HG02973 (cell line): ENCODE measurements around the gene SAXO1.
"Not testable (repeated sequence)": the region's sequence is repeated elsewhere in the genome, so short reads cannot be mapped to it uniquely, and the experiment has no call there.

Source experiments
- ATAC-seq: cut with Tn5 transposase; IDR thresholded peaks from one replicate; pipeline ENCODE4 v1.9.1; 2021; ENCODE audit warnings: moderate library complexity; ENCODE audit not compliant: unreplicated experiment

SAXO1 gene, protein sequence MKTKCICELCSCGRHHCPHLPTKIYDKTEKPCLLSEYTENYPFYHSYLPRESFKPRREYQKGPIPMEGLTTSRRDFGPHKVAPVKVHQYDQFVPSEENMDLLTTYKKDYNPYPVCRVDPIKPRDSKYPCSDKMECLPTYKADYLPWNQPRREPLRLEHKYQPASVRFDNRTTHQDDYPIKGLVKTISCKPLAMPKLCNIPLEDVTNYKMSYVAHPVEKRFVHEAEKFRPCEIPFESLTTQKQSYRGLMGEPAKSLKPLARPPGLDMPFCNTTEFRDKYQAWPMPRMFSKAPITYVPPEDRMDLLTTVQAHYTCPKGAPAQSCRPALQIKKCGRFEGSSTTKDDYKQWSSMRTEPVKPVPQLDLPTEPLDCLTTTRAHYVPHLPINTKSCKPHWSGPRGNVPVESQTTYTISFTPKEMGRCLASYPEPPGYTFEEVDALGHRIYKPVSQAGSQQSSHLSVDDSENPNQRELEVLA

DNA sequence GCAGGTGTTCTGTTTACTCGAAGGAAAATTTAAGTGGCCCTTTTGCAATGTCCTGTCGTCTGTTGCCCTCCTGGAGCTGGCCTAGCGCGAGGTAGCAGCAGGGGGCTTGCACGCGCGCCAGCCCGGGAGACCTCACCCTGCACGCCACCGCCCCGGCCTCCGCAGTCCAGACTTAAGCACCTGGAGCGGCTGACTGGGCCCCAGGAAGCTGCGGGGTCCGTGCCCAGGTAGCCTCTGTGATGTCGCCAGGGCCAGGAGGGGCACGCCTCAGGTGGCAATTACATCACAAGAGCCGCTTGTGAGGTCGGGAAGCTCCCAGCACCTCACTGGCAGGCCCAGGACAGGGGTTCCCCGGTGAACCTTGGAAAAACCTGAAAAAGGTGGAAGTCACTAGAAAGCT is at the start of gene SAXO1:
Gene SAXO1, minus strand, starts transcription at position 195 of the 400 bp plus-strand sequence. CDS start 301 bp downstream, outside the sequence.
- no peak for ATAC-seq

DNA sequence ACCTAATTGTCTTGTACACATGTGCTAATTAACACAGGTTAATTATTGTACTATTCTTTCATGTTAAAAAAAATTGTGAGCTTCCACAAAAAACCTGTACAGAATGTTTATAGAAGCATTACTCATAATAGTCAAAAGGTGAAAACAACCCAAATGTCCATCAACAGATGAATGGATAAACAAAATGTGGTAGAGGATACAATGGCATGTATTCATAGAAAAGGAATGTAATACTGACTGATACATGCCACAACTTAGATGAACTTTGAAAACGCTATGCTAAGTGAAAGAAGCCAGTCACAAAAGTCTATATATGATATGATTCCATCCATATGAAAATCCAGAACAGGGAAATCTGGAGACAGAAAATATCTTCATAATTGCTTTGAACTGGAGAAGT is 41.8 kb upstream of the SAXO1 start:
- no peak for ATAC-seq

DNA sequence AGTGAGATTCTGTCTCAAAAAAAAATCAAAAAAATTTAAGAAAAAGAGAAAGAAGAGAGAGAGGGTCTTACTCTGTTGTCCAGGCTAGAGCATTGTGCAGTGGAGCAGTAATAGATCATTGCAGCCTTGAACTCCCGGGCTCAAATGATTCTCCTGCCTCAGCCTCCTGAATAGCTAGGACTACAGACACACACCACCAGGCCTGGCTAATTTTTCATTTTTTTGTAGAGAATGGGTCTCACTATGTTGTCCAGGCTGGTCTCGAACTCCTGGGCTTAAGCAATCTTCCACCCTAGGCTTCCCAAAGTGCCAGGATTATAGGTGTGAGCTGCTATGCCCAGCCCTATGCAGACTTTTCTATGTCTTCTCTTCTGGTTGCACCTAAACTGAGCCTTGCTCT is 41.2 kb upstream of the SAXO1 start:
- ATAC-seq: no peak

DNA sequence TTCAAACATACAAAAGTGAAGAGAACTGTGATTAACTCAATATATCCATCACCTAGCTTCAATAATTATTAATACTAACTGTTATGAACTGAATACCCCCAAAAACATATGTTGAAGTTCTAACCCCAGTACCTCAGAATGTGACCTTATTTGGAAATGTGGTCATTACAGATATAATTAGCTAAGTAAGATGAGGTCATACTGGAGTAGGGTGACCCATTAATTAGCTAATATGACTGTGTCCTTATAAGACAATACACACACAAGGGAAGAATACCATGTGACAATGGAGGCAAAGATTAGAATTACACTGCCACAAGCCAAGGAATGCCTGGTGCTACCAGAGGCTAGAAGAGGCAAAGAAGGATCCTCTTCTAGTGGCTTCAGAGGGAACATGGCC is 24.0 kb upstream of the SAXO1 start:
- ATAC-seq: no peak

DNA sequence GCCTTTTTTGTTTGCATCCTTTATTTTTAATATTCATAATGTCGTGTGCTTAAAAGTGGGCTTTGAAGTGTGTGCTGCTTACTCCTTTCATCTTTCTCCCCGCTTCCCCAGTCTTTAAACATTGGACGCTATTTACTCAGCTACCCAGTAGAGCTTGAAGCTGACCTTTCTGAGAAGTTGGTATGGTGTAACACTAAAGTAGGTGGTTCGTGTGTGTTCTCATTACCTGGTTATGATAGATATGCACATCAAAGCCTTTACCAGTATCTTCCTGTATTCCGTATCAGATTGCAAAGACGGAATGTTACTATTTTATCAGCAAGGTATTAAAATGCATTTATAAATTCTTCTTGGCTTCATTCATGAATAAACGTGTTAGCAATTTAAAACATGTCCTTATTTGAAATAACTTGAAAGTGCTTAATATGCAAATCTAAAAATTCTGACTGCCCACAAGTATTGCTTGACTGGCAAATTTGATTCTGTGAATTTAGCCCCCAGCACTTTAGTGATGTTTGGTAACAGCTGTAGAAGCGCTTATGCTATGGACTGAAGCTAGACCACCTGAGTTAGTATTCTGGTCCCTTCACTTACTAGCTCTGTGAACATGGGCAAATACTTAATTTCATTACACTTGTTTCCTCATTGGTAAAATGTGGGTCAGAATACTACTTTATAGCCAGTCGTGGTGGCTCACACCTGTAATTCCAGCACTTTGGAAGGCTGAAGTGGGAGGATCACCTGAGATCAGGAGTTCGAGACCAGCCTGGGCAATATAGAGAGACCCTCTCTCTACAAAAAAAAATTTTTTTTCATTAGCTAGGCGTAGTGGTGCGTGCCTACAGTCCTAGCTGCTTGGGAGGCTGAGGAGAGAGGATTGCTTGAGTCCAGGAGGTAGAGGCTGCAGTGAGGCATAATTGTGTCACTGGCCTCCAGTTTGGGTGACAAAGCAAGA is 17.9 kb upstream of the SAXO1 start:
- ATAC-seq: no peak

DNA sequence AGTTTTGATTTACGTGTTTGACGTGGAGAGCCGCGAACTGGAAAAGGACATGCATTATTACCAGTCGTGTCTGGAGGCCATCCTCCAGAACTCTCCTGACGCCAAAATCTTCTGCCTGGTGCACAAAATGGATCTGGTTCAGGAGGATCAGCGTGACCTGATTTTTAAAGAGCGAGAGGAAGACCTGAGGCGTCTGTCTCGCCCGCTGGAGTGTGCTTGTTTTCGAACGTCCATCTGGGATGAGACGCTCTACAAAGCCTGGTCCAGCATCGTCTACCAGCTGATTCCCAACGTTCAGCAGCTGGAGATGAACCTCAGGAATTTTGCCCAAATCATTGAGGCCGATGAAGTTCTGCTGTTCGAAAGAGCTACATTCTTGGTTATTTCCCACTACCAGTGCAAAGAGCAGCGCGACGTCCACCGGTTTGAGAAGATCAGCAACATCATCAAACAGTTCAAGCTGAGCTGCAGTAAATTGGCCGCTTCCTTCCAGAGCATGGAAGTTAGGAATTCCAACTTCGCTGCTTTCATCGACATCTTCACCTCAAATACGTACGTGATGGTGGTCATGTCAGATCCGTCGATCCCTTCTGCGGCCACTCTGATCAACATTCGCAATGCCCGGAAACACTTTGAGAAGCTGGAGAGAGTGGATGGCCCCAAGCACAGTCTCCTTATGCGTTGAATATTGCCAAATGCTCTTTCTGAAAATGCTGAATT is 17.1 kb upstream of the SAXO1 start:
- ATAC-seq: no peak

DNA sequence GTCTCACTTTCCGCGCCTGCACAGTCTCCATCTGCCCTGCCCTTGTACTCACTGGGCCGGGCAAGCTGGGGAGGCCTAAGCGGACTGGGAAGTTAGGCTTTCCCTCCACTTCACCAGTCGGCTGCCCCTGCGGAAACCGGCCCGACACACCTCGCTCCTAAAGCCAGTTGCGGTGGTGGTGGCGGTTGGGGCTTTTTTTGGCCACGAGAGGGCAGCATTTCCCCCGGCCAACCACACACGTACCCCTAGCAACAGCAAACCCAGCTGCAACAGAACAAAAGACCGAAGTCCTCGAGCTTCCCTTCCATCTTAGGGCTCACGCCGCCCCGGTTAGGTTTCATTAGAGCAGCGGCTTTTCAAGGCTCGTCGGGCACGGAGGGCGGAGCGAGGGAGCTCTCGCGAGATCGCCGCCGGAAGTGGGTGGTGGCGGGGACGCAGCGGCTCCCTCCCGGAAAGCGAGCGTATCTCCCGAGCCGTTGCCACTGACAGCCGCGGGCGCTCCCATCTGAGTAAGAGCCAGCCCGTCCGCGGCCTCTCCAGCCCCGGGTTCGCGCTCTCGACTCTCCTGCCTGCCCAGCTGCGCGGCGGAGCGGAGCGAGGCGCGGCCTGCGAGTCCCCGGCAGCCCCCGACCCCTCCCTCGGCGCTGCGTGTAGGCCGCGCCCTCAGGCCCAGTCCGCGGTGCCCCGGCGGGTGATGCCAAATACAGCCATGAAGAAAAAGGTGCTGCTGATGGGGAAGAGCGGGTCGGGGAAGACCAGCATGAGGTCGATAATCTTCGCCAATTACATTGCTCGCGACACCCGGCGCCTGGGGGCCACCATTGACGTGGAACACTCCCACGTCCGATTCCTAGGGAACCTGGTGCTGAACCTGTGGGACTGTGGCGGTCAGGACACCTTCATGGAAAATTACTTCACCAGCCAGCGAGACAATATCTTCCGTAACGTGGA is 16.2 kb upstream of the SAXO1 start, which contains the start of gene RRAGA:
Gene RRAGA, plus strand, starts transcription at position 462 of the 951 bp plus-strand sequence. Its CDS starts 233 bp downstream, at position 695.
- peak; percentile 91 for ATAC-seq

DNA sequence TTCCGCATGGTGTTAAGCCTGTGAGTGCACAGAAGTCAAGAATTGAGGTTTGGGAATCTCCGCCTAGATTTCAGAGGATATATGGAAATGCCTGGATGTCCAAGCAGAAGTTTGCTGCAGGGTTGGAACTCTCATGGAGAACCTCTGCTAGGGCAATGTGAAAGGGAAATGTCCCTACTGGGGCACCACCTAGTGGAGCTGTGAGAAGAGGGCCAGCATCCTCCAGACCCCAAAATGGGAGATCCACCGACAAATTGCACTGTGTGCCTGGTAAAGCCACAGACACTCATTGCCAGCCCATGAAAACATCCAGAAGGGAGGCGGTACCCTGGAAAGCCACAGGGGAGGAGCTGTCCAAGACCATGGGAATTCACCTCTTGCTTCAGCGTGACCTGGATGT is 3.6 kb upstream of the SAXO1 start:
- ATAC-seq: no peak

DNA sequence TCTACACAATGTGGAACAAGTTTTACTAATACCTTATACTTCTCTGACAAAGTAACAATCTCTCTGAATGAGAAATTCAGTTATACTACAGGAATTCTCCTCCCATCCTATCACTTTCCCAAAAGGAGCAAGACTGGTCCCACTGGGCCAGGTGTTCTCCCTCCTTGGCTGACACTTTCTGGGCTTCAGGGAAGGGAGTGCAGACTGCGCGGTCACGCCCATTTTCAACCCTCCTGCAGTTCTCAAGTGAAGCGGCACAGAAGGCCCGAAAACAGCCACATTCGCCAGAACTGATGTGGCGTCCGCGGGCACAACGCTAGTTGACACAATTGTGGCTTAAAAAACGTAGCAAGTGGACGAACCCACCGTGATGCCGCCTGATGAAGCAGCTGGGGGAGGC is 603 bp downstream of the SAXO1 start:
- ATAC-seq: no peak

DNA sequence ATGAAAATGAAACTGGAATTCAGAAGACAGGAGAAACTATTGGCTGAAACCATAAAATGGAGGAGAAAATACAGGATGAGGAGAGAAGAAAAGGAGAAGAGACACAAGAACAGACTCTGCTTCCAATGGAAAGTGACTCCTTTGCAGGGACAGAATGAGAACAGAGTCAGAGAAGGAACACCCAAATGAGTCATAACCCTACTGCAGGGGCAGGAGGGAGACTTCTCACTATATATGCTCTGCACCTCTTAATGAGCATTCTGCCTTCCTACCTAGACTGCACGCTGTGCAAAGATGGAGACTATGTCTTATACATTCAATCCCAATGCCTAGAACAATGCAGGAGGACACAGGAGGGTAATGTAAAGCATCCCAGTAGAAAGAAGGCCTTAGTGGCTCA is 2.1 kb downstream of the SAXO1 start:
- ATAC-seq: peak; percentile 64

DNA sequence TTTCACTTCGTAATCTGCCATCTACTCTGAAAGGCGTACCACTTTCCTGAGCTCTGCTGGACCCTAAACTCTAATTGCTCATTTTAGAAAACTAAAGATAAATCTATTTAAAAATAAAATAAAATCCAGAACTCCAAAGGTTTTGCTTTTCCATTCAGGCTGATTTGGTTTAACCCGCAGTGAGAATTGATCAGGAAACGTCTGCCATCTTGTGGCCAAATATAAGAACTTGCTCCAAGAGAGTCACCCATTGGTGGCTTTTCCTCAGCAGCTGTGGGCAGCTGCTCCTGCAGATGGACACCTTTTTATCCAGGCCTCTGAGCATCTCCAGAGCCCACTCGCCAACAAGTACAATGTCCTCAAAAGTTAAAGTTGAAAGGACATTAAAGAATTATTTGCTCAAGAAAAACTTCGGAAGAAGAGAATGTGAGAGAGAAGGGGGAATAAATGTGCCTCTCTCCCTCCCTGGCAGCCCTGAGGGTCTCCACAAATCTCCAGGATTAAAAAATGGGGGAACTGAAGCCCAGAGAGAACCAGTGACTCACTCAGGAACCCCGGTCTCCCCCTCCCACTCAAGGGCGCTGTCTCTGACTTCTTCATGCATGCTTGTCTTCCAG is 4.1 kb downstream of the SAXO1 start:
- ATAC-seq: peak; percentile 60

DNA sequence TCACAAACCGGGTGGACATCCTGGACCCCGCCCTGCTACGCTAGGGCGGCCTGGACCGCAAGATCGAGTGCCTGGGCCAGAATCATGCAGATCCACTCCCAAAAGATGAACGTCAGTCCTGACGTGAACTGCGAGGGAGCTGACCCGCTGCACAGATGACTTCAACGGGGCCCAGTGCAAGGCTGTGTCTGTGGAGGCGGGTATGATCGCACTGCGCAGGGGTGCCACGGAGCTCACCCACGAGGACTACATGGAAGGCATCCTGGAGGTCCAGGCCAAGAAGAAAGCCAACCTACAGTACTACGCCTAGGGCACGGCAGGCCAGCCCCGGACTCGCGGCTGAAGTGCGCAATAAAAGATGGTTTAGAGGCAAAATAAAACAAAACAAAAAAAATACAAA is 5.2 kb downstream of the SAXO1 start:
- no peak for ATAC-seq

DNA sequence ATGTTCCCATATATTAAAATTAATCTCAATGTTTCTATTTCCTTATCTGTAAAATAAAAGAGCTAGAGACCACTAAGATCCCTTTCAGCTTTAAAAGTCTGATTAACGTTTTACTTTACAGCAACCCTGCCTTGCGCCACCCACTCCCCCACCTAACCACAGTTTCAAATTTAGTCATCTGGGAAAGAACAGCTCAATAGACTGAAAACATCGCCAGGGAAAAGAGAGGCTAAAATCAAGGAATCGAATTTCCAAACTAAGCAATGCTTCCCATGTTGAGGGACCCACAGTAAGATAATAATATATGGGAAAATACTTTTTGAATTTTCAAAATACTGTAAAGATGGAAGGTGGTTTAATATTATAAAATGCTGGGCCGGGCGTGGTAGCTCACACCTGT is 6.6 kb downstream of the SAXO1 start:
- ATAC-seq: no peak

DNA sequence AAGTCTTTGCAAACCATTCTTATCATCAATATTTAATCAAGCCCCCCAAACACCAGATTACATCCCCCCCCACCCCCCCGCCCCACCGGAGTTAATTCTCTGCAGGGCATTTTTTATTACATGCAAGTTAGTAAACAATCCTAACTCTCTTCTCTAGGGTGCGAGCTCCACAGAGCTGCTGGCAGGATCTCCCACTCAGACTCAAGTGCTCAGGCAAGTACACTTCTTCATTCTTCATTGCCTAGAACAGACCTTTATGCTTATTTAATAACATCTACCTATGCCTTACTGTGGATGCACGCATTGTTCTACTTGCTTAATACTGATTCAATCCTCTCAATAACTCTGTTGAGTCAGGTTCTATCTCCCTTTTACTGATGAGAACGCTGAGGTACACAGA is 9.9 kb downstream of the SAXO1 start:
- ATAC-seq: no peak

DNA sequence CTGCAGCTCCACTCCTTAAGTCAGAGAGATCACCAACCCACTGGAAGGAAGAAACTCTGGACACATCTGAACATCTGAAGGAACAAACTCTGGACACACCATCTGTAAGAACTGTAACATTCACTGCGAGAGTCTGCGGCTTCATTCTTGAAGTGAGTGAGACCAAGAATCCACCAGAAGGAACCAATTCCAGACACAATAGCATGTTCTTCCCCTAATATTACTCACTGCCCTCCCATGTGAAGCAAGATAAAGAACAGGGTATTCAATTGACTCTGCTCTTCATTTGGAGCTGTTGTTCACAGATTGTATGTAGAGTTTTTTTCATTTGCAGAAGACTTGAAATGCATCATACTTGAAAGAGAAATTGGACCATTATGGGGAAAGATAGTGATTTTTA is 10.8 kb downstream of the SAXO1 start:
- no peak for ATAC-seq

DNA sequence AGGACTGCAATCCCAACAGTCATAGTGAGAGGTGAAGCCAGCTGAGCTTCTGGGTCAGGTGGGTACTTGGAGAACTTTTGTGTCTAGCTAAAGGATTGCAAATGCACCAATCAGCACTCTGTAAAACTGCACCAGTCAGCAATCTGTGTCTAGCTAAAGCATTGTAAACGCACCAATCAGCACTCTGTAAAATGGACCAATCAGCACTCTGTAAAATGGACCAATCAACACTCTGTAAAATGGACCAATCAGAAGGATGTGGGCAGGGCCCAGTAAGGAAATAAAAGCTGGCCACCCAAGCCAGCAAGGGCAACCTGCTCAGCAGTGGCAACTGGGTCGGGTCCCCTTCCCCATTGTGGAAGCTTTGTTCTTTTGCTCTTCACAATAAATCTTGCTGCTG is 11.4 kb downstream of the SAXO1 start:
- not testable (repeated sequence) for ATAC-seq

DNA sequence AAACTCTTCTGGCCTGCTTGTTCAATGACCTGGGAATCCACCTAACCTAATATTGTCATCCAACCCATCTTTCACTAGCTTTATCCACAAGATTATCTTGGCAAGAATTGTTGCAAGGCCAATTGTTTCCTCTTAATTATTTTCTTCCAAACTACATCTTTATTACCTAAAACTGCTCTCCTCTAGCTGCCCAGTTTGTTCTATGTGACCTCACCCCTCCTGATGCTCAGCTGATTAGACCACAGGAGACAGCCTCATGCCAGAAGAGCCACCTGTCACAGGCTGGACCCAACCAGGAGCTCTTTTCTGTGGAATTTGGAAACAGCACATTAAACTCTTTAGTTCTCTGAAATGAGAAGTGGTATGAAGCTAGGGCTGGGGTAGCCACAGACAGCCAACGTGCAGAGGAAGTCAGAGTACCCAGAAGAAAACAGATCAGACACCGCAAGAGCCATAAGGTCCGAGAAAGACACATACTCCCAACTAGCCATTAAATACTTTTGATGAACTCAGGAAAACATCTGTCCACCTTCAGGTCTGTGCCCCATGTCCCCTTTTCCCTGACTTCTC is 12.0 kb downstream of the SAXO1 start:
- ATAC-seq: no peak

DNA sequence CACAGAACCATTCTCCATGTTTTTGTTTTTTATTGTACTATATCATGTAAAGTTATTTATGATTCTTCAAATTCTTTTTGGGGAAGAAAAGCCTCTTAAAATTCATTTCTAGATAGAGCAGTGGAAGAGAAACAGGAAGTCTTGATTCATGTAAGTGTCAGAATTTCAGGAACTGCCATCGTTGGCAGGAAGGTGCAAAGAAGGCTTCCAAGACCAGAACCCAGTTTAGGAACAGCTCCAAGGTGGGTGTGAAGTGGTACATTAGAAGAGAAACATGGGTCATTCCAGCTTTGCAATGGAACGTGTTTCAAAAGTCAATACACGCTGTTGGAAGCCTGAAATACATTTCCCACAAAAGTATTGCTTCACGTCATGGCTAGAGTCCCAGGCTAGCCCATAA is 14.8 kb downstream of the SAXO1 start:
- no peak for ATAC-seq

DNA sequence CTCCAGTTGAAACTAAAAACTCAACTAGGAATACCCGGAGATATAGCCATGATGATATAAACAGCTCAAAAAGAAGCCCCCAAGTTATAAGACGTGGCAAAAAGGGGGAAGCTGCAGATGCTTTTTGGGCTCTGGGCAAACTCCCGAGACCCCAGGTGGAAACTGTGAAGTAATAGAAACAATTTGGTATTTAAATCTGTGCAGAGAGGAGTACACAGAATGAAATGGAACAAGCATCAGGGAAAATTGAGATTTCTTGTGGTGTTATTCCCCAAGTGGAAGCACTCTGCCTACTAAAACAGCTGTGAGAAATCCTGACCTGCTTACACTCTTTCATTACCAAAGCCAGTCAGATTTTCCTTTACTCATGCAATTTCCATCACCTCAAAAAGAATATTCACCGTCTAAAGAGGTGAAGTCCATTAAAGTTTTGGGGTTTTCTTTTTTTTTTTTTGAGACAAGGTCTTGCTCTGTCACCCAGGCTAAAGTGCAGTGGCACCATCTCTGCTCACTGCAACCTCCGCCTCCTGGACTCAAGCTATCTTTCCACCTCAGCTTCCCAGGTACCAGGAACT is 23.5 kb downstream of the SAXO1 start:
- no peak for ATAC-seq
